GM12872 (cell line): ENCODE data around the gene MARCHF2.

Experiments used
- CTCF ChIP-seq: IDR thresholded peaks from 3 replicates; pipeline ENCODE4 v1.5.1; 2011; ENCODE audit warnings: low read depth, mild to moderate bottlenecking, low read length, moderate library complexity; ENCODE audit not compliant: insufficient read depth

The MARCHF2 gene

GRCh38 chr19:8426283-8426682 lies 13.2 kb downstream of the MARCHF2 start:
- no peak for TF ChIP-seq CTCF

GRCh38 chr19:8429044-8429443 lies 15.9 kb downstream of the MARCHF2 start:
- no peak for TF ChIP-seq CTCF

- no peak for TF ChIP-seq CTCF
These were observed 16.7 kb downstream of the MARCHF2 start for GRCh38 chr19:8429826-8430225.

GRCh38 chr19:8430650-8431049 lies 17.5 kb downstream of the MARCHF2 start:
- TF ChIP-seq CTCF = no peak

- TF ChIP-seq CTCF = no peak
These were observed 25.1 kb downstream of the MARCHF2 start for GRCh38 chr19:8438236-8438635.

- TF ChIP-seq CTCF = no peak
These were observed 28.8 kb downstream of the MARCHF2 start for GRCh38 chr19:8441725-8442544.

GRCh38 chr19:8444677-8445487 lies 31.8 kb downstream of the MARCHF2 start, which contains the start of gene HNRNPM:
Gene HNRNPM (plus strand): TSS chr19:8444975. CDS start chr19:8444999, 24 bp downstream.
- no peak for TF ChIP-seq CTCF
